ENCODE results near the gene ARHGAP6.

ARHGAP6 gene, protein sequence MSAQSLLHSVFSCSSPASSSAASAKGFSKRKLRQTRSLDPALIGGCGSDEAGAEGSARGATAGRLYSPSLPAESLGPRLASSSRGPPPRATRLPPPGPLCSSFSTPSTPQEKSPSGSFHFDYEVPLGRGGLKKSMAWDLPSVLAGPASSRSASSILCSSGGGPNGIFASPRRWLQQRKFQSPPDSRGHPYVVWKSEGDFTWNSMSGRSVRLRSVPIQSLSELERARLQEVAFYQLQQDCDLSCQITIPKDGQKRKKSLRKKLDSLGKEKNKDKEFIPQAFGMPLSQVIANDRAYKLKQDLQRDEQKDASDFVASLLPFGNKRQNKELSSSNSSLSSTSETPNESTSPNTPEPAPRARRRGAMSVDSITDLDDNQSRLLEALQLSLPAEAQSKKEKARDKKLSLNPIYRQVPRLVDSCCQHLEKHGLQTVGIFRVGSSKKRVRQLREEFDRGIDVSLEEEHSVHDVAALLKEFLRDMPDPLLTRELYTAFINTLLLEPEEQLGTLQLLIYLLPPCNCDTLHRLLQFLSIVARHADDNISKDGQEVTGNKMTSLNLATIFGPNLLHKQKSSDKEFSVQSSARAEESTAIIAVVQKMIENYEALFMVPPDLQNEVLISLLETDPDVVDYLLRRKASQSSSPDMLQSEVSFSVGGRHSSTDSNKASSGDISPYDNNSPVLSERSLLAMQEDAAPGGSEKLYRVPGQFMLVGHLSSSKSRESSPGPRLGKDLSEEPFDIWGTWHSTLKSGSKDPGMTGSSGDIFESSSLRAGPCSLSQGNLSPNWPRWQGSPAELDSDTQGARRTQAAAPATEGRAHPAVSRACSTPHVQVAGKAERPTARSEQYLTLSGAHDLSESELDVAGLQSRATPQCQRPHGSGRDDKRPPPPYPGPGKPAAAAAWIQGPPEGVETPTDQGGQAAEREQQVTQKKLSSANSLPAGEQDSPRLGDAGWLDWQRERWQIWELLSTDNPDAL (N-terminal part only)

DNA sequence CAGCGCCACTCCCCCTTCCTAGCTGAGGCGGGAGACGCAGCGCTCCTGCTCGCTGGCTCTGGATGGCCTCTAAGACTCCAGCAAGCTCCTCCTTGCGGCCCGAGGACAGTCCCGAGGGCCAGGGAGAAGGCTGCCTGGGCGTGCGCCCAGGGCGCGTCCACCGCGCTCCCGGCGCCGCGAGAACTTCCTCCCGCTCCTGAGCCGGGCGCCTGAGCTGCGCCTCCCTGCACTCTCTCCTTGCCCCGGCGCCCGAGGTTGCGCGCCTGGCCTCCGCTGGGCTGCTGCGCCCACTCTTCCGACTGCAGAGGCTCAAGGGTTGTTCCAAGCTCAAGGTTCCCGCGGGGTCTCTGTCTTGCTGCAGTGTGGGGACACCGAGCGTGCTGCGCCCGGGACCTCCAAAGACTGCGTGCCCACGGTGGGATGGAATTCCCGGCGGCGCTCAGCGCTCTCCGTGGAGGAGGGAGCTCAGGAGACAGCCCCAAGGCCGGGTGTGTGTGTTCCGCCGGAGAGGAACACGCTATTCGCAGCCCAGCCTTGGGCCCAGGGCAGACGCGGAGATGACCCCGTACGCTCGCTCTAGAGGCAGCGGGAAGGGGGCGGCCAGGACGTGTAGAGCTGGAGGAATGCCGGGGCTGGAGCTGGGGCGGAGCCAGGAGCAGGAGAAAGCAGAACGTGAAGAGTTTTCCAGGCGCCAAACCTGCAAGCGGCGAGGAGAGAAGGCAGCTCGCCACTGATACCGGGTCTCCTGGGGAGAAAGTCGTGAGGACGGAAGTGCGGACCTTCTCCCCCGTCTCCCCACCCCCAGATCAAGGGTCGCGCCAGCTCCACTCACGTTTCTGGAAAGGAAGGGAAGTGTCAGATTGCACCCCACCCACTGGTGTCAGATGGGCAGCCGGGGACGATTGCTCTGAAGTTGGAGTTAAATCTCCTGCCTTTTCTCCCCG is at the start of gene ARHGAP6:
ARHGAP6 (minus strand) TSS at position 753 of the 944 bp plus-strand sequence. CDS start 1,092 bp downstream, outside the sequence.
- no peaks in the 10 kb centered on the region for H3K36me3 ChIP-seq (ENCODE audit: insufficient read depth, low read length)
- no peaks in the 10 kb centered on the region for H3K9me3 ChIP-seq (ENCODE audit: low read length)
- no peaks in the 10 kb centered on the region for H3K4me1 ChIP-seq (ENCODE audit: insufficient read depth, low read length)
- peak within 1 kb of the TSS; percentile 49 to 58 for H3K4me3 ChIP-seq (ENCODE audit: low read depth in 1 of 2, low read length in 2 of 2)
- H3K27ac ChIP-seq (ENCODE audit: low read depth, low read length): peak within 1 kb of the TSS; percentile 78
- no peak within 1 kb of the TSS for H3K9ac ChIP-seq (ENCODE audit: low read length)
- H3K27me3 ChIP-seq (ENCODE audit: control insufficient read depth in 1 of 2, insufficient read depth in 2 of 2, low read length in 2 of 2): peaks cover 0 to 8% of the 10 kb centered on the region in 2 donors

DNA sequence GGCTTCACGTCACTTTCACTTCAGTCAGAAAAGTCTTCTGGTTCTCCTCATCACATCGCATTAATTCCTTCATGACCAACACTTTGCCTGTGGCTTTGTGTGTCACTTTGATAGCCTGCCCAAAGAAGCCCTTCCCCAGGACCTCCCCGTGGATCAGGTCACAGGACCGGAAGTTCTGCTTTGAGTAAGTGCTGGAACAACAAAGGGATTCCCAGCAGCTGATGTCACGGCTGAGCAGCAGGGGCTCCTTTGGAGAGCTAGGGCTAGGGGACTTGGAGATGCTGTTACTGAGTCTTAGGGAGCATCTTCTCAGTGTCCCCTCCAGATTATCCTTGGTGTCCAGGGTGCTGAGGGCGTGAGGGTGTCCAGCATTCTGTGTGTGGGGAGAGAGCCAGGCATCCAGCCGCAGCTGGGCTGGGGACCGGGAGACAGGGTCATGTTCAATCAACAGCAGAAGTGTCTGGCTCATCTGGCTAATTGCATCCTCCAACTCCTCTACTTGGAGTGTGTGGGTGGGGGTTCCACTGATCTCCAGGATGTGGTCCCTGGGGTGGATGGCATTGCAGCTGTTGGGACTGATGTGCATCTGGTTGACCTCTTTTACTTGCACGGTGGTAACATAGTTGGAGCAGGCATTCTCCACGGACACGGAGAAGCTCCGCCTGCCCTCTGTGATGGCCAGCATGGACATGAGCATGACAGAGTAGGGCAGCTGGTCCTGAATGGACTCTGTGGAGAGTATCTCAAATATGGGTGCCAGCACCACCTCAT is 39.2 kb upstream of the ARHGAP6 start:
- Histone ChIP-seq H3K4me1 (ENCODE audit: insufficient read depth, low read length) (no peaks in the 10 kb centered on the region), H3K4me3 (ENCODE audit: low read depth in 1 of 2, low read length in 2 of 2) (no peak overlapping the region), H3K9me3 (ENCODE audit: low read length) (no peaks in the 10 kb centered on the region), H3K27ac (ENCODE audit: low read depth, low read length) (no peak overlapping the region), H3K9ac (ENCODE audit: low read length) (no peak overlapping the region), H3K36me3 (ENCODE audit: insufficient read depth, low read length) (no peaks in the 10 kb centered on the region), H3K27me3 (ENCODE audit: control insufficient read depth in 1 of 2, insufficient read depth in 2 of 2, low read length in 2 of 2) (no peaks in the 10 kb centered on the region)

DNA sequence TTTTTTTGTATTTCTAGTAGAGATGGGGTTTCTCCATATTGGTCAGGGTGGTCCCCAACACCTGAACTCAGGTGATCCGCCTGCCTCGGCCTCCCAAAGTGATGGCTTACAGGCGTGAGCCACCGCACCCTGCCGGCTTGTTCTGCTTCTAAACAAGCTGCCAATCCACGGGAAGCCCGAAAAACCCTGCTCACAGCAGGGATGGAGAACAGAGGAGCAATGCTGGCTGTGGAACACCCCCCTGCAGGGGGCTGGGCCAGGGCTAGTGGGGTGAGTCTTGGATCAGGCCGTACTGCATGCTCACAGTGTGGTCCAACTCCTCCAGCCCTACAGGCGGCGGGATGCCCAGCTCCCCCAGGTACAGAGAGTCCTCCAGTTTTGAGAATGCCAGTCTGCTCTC is 38.1 kb upstream of the ARHGAP6 start:
- no peaks in the 10 kb centered on the region for H3K27me3 ChIP-seq (ENCODE audit: control insufficient read depth in 1 of 2, insufficient read depth in 2 of 2, low read length in 2 of 2)
- H3K36me3 ChIP-seq (ENCODE audit: insufficient read depth, low read length): no peaks in the 10 kb centered on the region
- no peak overlapping the region for H3K9ac ChIP-seq (ENCODE audit: low read length)
- H3K4me3 ChIP-seq (ENCODE audit: low read depth in 1 of 2, low read length in 2 of 2): no peak overlapping the region
- no peaks in the 10 kb centered on the region for H3K4me1 ChIP-seq (ENCODE audit: insufficient read depth, low read length)
- no peak overlapping the region for H3K27ac ChIP-seq (ENCODE audit: low read depth, low read length)
- no peaks in the 10 kb centered on the region for H3K9me3 ChIP-seq (ENCODE audit: low read length)

DNA sequence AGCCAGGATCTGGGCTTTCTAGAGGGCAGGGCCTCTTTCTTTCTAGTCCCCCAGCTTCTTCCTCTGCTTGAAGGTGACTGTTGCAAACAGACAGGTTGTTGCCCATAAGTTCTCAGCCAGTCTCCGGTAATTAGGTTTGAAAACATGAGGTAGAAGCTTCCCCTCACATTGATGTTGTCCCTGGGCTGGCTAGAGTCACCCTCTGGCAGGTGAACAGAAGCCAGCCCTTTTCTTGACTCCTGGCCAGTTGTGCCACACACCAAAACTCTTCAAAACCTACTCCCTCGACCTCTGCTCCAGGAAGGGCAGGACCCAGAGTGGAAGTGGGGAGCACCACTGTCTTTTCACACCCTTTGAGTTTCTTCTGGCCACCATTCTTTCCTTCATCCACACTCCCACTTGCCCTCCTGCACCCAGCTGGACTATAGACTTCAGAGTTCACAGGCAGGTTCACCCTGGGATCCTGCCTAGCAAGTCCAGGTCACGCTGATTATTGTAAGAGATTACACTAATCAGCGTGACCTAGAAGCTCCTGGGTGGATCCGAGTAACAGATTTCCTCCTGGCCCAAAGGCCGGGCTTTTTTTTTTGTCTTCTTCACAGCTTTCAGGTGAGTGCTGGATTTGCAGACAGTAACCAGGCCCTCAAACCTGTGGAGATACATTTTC is 37.4 kb upstream of the ARHGAP6 start:
- H3K9ac ChIP-seq (ENCODE audit: low read length): no peak overlapping the region
- no peaks in the 10 kb centered on the region for H3K9me3 ChIP-seq (ENCODE audit: low read length)
- no peak overlapping the region for H3K4me3 ChIP-seq (ENCODE audit: low read depth in 1 of 2, low read length in 2 of 2)
- no peak overlapping the region for H3K27ac ChIP-seq (ENCODE audit: low read depth, low read length)
- no peaks in the 10 kb centered on the region for H3K4me1 ChIP-seq (ENCODE audit: insufficient read depth, low read length)
- no peaks in the 10 kb centered on the region for H3K27me3 ChIP-seq (ENCODE audit: control insufficient read depth in 1 of 2, insufficient read depth in 2 of 2, low read length in 2 of 2)
- no peaks in the 10 kb centered on the region for H3K36me3 ChIP-seq (ENCODE audit: insufficient read depth, low read length)

DNA sequence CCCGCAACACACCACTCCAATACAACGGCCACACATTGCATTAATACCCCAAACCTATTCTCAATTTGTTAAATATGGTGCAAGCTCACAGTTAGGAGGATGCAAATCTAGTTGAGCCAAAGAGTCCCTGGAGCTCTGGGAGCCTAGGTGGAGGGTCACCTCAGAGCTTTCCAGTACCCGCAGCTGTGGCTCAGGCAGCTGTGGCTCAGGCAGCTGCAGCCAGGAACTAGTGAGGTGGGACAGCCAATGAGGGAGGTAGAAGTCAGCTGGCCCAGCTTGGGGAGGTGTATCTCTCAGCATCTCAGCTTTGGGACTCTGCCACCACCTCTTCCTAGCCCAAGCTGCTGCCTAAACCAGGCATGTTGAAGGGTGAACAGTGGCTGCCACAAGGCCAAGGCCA is 36.7 kb upstream of the ARHGAP6 start:
- Histone ChIP-seq H3K27ac (ENCODE audit: low read depth, low read length) (no peak overlapping the region), H3K4me3 (ENCODE audit: low read depth in 1 of 2, low read length in 2 of 2) (no peak overlapping the region), H3K9ac (ENCODE audit: low read length) (no peak overlapping the region), H3K27me3 (ENCODE audit: control insufficient read depth in 1 of 2, insufficient read depth in 2 of 2, low read length in 2 of 2) (no peaks in the 10 kb centered on the region), H3K4me1 (ENCODE audit: insufficient read depth, low read length) (no peaks in the 10 kb centered on the region), H3K36me3 (ENCODE audit: insufficient read depth, low read length) (no peaks in the 10 kb centered on the region), H3K9me3 (ENCODE audit: low read length) (no peaks in the 10 kb centered on the region)

DNA sequence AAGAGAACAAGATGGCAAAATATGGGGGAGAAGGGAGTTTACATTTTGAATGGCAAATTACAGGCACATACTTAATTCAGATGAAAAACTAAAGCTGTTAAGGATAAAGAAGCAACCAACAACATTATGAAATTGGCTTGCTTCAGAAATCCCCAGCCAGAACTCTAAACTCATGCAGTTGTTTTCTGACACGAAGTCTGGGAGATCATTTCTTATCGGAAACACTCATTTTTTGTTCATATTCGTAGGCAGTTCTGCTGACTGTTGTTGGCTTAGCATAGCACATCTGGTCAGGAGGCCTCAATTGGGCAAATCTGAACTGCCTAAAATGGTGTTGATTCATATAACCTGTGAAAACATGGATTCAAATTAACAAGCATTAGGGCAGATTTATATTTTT is 33.0 kb upstream of the ARHGAP6 start:
- H3K36me3 ChIP-seq (ENCODE audit: insufficient read depth, low read length): no peaks in the 10 kb centered on the region
- H3K27me3 ChIP-seq (ENCODE audit: control insufficient read depth in 1 of 2, insufficient read depth in 2 of 2, low read length in 2 of 2): no peaks in the 10 kb centered on the region
- H3K9ac ChIP-seq (ENCODE audit: low read length): no peak overlapping the region
- H3K4me1 ChIP-seq (ENCODE audit: insufficient read depth, low read length): no peaks in the 10 kb centered on the region
- H3K4me3 ChIP-seq (ENCODE audit: low read depth in 1 of 2, low read length in 2 of 2): no peak overlapping the region
- H3K9me3 ChIP-seq (ENCODE audit: low read length): no peaks in the 10 kb centered on the region
- H3K27ac ChIP-seq (ENCODE audit: low read depth, low read length): no peak overlapping the region

DNA sequence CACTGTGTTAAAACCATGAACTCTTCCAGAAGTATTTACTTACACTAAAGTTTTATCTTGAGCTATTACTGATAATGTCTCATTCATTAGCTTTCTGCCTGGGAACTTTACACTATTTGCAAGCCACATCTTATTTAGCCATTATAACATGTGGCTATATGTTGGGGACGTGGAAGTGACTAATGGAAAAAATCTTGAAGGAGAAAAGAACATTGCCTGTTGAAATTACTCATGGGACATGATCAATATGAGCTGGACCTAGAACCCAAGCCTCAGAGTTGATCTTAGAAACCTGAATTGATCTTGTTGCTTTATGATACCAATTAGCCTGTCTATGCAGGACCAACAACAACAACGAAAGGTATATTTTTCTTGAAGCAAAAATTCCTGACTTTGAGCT is 22.5 kb upstream of the ARHGAP6 start:
- no peak overlapping the region for H3K27ac ChIP-seq (ENCODE audit: low read depth, low read length)
- no peaks in the 10 kb centered on the region for H3K9me3 ChIP-seq (ENCODE audit: low read length)
- no peaks in the 10 kb centered on the region for H3K4me1 ChIP-seq (ENCODE audit: insufficient read depth, low read length)
- H3K9ac ChIP-seq (ENCODE audit: low read length): no peak overlapping the region
- no peaks in the 10 kb centered on the region for H3K36me3 ChIP-seq (ENCODE audit: insufficient read depth, low read length)
- H3K27me3 ChIP-seq (ENCODE audit: control insufficient read depth in 1 of 2, insufficient read depth in 2 of 2, low read length in 2 of 2): no peaks in the 10 kb centered on the region
- H3K4me3 ChIP-seq (ENCODE audit: low read depth in 1 of 2, low read length in 2 of 2): no peak overlapping the region

DNA sequence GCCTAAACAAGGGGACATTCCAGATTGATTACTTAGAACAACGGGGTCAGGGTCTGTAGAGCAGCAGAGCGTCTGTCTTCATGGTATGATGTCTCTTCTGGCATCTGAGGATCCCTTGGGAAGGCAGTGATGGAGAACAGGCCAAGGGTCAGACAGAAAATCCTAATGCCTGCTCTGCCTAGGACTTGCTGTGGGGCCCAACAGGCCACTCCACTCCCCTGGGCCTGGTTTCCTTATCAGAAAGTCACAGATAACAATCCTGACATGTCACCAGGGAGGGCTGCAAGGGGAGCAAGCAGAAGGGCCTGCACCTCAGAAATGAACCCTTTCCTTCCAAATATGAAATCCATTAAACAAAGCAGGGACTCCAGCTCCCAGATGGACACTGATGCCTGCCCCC is 21.4 kb upstream of the ARHGAP6 start:
- H3K36me3 ChIP-seq (ENCODE audit: insufficient read depth, low read length): no peaks in the 10 kb centered on the region
- H3K27me3 ChIP-seq (ENCODE audit: control insufficient read depth in 1 of 2, insufficient read depth in 2 of 2, low read length in 2 of 2): peaks cover 0 to 4% of the 10 kb centered on the region in 2 donors
- no peak overlapping the region for H3K27ac ChIP-seq (ENCODE audit: low read depth, low read length)
- no peak overlapping the region for H3K9ac ChIP-seq (ENCODE audit: low read length)
- no peaks in the 10 kb centered on the region for H3K4me1 ChIP-seq (ENCODE audit: insufficient read depth, low read length)
- H3K4me3 ChIP-seq (ENCODE audit: low read depth in 1 of 2, low read length in 2 of 2): no peak overlapping the region
- no peaks in the 10 kb centered on the region for H3K9me3 ChIP-seq (ENCODE audit: low read length)

DNA sequence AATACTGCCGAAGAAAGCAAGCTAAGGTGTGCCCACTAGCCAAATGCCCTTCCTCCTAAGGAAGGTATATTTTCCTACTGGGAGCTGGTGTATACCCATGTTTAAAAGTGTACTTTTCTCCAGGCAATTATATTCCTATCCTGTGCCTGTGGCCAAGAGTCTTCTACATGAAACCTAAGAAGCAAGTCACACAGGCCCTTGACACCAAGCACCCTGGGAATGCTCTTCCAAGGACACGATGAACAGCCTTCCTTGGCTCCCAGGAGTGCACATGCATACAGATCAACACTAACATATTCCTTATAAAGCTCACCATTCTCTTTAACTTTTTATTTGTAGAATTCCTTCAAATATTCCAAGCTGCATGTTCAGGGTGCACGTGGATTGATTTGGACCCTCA is 17.3 kb upstream of the ARHGAP6 start:
- no peak overlapping the region for H3K9ac ChIP-seq (ENCODE audit: low read length)
- H3K4me1 ChIP-seq (ENCODE audit: insufficient read depth, low read length): peaks cover 6% of the 10 kb centered on the region
- H3K27ac ChIP-seq (ENCODE audit: low read depth, low read length): no peak overlapping the region
- H3K36me3 ChIP-seq (ENCODE audit: insufficient read depth, low read length): no peaks in the 10 kb centered on the region
- peaks cover 0 to 4% of the 10 kb centered on the region in 2 donors for H3K27me3 ChIP-seq (ENCODE audit: control insufficient read depth in 1 of 2, insufficient read depth in 2 of 2, low read length in 2 of 2)
- no peak overlapping the region for H3K4me3 ChIP-seq (ENCODE audit: low read depth in 1 of 2, low read length in 2 of 2)
- H3K9me3 ChIP-seq (ENCODE audit: low read length): no peaks in the 10 kb centered on the region

DNA sequence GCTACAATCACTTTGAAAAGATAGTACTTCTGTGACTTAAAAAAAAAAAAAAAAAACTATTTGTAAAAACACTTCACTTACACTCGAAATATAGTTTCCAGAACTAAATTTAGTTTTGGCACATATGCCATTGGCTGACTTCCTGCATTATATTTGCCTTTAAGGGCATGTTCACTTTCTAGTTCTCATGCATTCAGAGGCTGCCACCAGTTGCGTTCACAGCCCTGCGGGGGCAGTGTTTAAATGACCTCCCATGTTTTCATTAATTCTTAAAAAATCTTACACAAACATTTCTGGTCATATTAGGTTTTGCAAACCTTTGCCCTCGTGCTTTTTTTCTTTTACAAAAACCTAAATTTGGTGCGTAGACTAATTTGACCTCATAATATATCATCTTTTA is 12.4 kb upstream of the ARHGAP6 start:
- Histone ChIP-seq H3K9ac (ENCODE audit: low read length) (no peak overlapping the region), H3K36me3 (ENCODE audit: insufficient read depth, low read length) (no peaks in the 10 kb centered on the region), H3K4me3 (ENCODE audit: low read depth in 1 of 2, low read length in 2 of 2) (no peak overlapping the region), H3K27ac (ENCODE audit: low read depth, low read length) (no peak overlapping the region), H3K9me3 (ENCODE audit: low read length) (no peaks in the 10 kb centered on the region), H3K27me3 (ENCODE audit: control insufficient read depth in 1 of 2, insufficient read depth in 2 of 2, low read length in 2 of 2) (peaks cover 0 to 4% of the 10 kb centered on the region in 2 donors), H3K4me1 (ENCODE audit: insufficient read depth, low read length) (peaks cover 9% of the 10 kb centered on the region)
